ENCODE measurements around the gene UBE2F. TPM values are rescaled to one million over a fixed set of nuclear protein-coding genes. Genes with fewer than 3 reads are reported as not detected.

UBE2F gene
- total and polyA plus RNA-seq, 7 experiments from 2014 or later = 42.5 to 114 (median 52.7) TPM

DNA sequence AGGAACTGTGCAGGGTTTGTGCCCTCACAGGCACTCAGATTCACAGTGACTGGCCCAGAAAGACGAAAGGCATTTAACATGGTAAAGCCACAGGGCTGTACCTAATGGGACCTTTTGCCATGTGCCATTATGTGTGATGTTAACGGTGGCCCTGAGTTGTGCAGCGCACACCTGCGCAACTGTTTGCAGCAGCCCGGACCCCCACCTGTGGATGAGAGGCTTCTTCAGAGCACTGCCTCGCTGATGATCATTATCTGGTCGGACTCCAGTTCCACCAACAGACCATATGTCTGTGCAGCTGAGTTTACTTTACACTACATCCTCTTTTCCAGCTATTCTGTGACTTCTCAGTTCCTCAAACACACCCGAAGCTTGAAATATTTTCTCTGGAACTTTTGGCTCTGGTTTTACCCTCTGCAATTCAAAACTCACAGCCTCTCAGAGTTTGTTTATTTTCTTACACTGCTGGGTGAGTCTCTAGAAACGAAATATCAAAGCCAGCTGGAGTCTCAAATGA is 35.6 kb upstream of the UBE2F start:
- CTCF ChIA-PET = interaction anchor here (0.8 kb wide), 1 partner anchor 150 kb away, joined by 3 read pairs; no protein-coding TSS in a partner anchor

DNA sequence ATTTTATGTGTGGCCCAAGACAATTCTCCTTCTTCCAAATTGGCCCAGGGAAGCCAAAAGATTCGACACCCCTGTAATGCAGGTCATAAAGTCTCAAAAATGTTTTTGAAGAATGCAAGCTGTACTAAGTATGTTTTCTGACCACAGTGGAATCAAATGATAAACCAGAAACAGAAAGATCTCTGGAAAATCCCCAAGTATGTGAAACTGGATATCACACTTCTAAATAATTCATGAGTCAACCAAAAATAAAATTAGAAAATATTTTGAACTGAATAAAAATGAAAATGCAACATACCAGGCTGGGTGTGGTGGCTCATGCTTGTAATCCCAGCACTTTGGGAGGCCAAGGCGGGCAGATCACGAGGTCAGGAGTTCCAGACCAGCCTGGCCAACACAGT is 34.1 kb upstream of the UBE2F start:
- Histone ChIP-seq H3K4me1 (ENCODE audit: control insufficient read depth in 2 of 2, insufficient read depth in 2 of 2, low read length in 2 of 2) (no peaks in the 10 kb centered on the region), H3K36me3 (ENCODE audit: control insufficient read depth in 2 of 3, insufficient read depth in 3 of 3, low read length in 3 of 3) (no peaks in the 10 kb centered on the region), H3K27ac (ENCODE audit: low read depth, low read length) (no peak overlapping the region), H3K9me3 (ENCODE audit: control insufficient read depth in 2 of 3, low read length in 3 of 3) (no peaks in the 10 kb centered on the region), H3K27me3 (ENCODE audit: control insufficient read depth in 2 of 2, insufficient read depth in 2 of 2, low read length in 2 of 2) (no peaks in the 10 kb centered on the region), H3K4me3 (ENCODE audit: low read length) (no peak overlapping the region)
- no peak for DNase-seq
- ChIA-PET CTCF (interaction anchor here (1.1 kb wide), 1 partner anchor 8 kb away, joined by 3 read pairs; no protein-coding TSS in a partner anchor), POLR2A (interaction anchor here (0.7 to 1.7 kb wide), 2 partner anchors 9 to 36 kb away, joined by 3 to 9 read pairs; no protein-coding TSS in a partner anchor)
- Mint-ChIP-seq H3K27ac (no peak overlapping the region), H3K4me3 (no peak overlapping the region), H3K27me3 (no peaks in the 10 kb centered on the region), H3K9me3 (peaks cover 0 to 8% (median 0%) of the 10 kb centered on the region in 11 donors), H3K4me1 (peaks cover 5 to 16% (median 8%) of the 10 kb centered on the region in 7 donors), H3K36me3 (peaks cover 0 to 8% (median 0%) of the 10 kb centered on the region in 5 donors)
- intact Hi-C loops (cut with micrococcal nuclease) = no loop called here
- no peak for ATAC-seq

More for the DNA sequence above, 35.6 kb upstream of the UBE2F start:
- Mint-ChIP-seq H3K27me3 (no peaks in the 10 kb centered on the region), H3K4me3 (no peak overlapping the region), H3K36me3 (peaks cover 0 to 11% (median 0%) of the 10 kb centered on the region in 5 donors), H3K4me1 (peaks cover 2 to 17% (median 8%) of the 10 kb centered on the region in 7 donors), H3K9me3 (peaks cover 0 to 12% (median 0%) of the 10 kb centered on the region in 11 donors), H3K27ac (peak overlapping the region in 2 of 9 donors; percentile 4 to 36)
- H3K4me3 ChIP-seq (ENCODE audit: low read length) = no peak overlapping the region
- no peaks in the 10 kb centered on the region for H3K4me1 ChIP-seq (ENCODE audit: control insufficient read depth in 2 of 2, insufficient read depth in 2 of 2, low read length in 2 of 2)
- no peaks in the 10 kb centered on the region for H3K36me3 ChIP-seq (ENCODE audit: control insufficient read depth in 2 of 3, insufficient read depth in 3 of 3, low read length in 3 of 3)
- POLR2A ChIA-PET = interaction anchor here (0.9 to 1.7 kb wide), 3 partner anchors 9 to 26 kb away, joined by 3 to 9 read pairs (median 4); no protein-coding TSS in a partner anchor
- no peaks in the 10 kb centered on the region for H3K9me3 ChIP-seq (ENCODE audit: control insufficient read depth in 2 of 3, low read length in 3 of 3)
- no peaks in the 10 kb centered on the region for H3K27me3 ChIP-seq (ENCODE audit: control insufficient read depth in 2 of 2, insufficient read depth in 2 of 2, low read length in 2 of 2)
- H3K27ac ChIP-seq (ENCODE audit: low read depth, low read length) = no peak overlapping the region
- intact Hi-C loops (cut with micrococcal nuclease) = no loop called here
- peak; percentile 57 for ATAC-seq
- DNase-seq = no peak

DNA sequence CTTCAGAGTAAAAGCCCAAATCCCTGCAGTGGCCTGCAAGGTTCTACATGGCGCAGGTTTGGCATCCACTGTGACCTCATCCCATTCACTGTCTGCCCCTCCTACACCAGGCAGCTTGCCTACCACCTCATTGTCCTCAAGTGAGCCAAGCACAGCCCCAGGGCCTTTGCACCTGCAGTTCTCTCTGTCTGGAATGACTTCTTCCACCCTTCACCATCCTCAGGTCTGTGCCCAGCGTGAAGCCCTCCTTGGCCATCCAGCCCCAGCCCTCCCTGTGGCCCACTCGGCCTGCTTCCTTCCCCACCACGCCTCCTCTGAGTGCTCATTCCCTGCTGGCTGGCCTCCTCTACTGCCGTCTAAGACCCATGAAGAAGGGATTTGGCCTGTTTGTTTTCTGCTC is 32.6 kb upstream of the UBE2F start:
- peaks cover 0 to 6% (median 0%) of the 10 kb centered on the region in 5 donors for H3K36me3 Mint-ChIP-seq
- no peak overlapping the region for H3K4me3 Mint-ChIP-seq

DNA sequence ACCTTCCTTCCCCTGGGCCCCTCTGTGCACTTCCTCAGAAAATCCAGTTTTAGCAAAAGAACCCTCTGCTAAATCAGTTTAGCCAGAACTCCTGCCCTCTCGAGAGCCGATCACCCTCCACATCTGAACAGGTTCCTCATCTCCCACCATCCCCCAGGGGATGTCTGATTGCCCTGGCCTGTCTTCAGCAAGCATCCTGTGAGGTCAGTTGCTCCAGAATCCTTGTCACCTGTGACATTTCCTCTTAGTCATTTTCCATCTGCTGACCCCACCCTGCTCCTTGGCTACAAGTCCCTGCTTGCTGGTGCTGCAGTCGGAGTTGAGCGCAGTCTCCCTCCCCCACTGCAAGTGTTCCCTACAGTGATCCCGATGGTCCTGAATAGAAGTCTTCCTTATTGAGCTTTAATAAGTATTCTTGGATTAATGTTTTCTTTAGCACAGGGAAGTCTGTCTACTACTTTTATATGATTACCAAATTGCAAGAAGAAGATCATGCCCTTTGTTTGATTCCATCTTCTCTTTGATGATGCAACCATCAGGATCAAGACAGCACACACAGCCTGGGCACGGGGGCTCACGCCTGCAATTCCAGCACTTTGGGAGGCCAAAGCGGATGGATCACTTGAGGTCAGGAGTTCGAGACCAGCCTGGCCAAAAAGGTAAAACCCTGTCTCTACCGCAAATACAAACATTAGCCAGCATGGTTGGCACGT is 30.9 kb upstream of the UBE2F start:
- H3K27ac ChIP-seq (ENCODE audit: low read depth, low read length) = no peak overlapping the region
- H3K36me3 ChIP-seq (ENCODE audit: control insufficient read depth in 2 of 3, insufficient read depth in 3 of 3, low read length in 3 of 3) = no peaks in the 10 kb centered on the region
- POLR2A ChIA-PET = interaction anchor here (0.5 to 1.0 kb wide), 2 partner anchors 33 to 118 kb away, joined by 3 to 5 read pairs; no protein-coding TSS in a partner anchor
- intact Hi-C loops (cut with micrococcal nuclease) = no loop called here
- peaks cover 0 to 11% (median 0%) of the 10 kb centered on the region in 5 donors for H3K36me3 Mint-ChIP-seq
- no peak overlapping the region for H3K27ac Mint-ChIP-seq
- peaks cover 0 to 8% (median 0%) of the 10 kb centered on the region in 11 donors for H3K9me3 Mint-ChIP-seq
- CTCF ChIA-PET = interaction anchor here (0.9 to 1.2 kb wide), 2 partner anchors 7 to 20 kb away, joined by 4 read pairs; no protein-coding TSS in a partner anchor
- no peaks in the 10 kb centered on the region for H3K27me3 ChIP-seq (ENCODE audit: control insufficient read depth in 2 of 2, insufficient read depth in 2 of 2, low read length in 2 of 2)
- H3K4me3 ChIP-seq (ENCODE audit: low read length) = no peak overlapping the region
- peaks cover 5 to 34% (median 27%) of the 10 kb centered on the region in 7 donors for H3K4me1 Mint-ChIP-seq
- DNase-seq (no peak), ATAC-seq (no peak)
- no peaks in the 10 kb centered on the region for H3K9me3 ChIP-seq (ENCODE audit: control insufficient read depth in 2 of 3, low read length in 3 of 3)
- H3K4me3 Mint-ChIP-seq = no peak overlapping the region
- H3K4me1 ChIP-seq (ENCODE audit: control insufficient read depth in 2 of 2, insufficient read depth in 2 of 2, low read length in 2 of 2) = peaks cover 3 to 5% of the 10 kb centered on the region in 2 donors
- no peaks in the 10 kb centered on the region for H3K27me3 Mint-ChIP-seq

More for the DNA sequence above, 32.6 kb upstream of the UBE2F start:
- Histone ChIP-seq H3K36me3 (ENCODE audit: control insufficient read depth in 2 of 3, insufficient read depth in 3 of 3, low read length in 3 of 3) (no peaks in the 10 kb centered on the region), H3K9me3 (ENCODE audit: control insufficient read depth in 2 of 3, low read length in 3 of 3) (no peaks in the 10 kb centered on the region), H3K27me3 (ENCODE audit: control insufficient read depth in 2 of 2, insufficient read depth in 2 of 2, low read length in 2 of 2) (no peaks in the 10 kb centered on the region), H3K4me3 (ENCODE audit: low read length) (no peak overlapping the region), H3K27ac (ENCODE audit: low read depth, low read length) (no peak overlapping the region), H3K4me1 (ENCODE audit: control insufficient read depth in 2 of 2, insufficient read depth in 2 of 2, low read length in 2 of 2) (no peaks in the 10 kb centered on the region)
- intact Hi-C loops (cut with micrococcal nuclease) = no loop called here
- DNase-seq (no peak), ATAC-seq (no peak)
- ChIA-PET CTCF (no interaction called here), POLR2A (interaction anchor here (0.6 kb wide), 1 partner anchor 390 kb away, joined by 3 read pairs; no protein-coding TSS in a partner anchor)
- Mint-ChIP-seq H3K27ac (peak overlapping the region in 1 of 9 donors; percentile 86), H3K27me3 (no peaks in the 10 kb centered on the region), H3K9me3 (peaks cover 0 to 6% (median 0%) of the 10 kb centered on the region in 11 donors), H3K4me1 (peaks cover 5 to 19% (median 11%) of the 10 kb centered on the region in 7 donors)

DNA sequence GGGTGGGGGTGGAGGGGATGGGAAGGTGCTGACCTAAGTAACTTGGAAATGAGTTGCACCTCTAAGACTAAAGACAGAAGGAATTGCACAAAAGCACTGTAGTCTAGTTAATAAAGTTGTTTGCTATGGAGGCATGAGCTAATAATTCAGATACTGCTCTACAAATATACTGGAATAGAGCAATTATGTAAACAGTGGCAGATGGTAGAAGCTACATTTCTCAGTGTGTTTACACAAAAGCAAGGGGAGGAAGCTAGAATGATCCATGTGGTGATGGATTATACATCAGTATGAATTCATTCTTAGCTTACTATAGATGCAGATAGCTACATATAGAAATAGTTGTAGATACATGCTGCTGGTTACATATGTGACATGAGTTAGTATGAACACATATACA is 27.6 kb upstream of the UBE2F start:
- intact Hi-C loops (cut with micrococcal nuclease) = no loop called here
- H3K27ac Mint-ChIP-seq = peak overlapping the region in 6 of 9 donors; percentile 6 to 84 (median 66)

DNA sequence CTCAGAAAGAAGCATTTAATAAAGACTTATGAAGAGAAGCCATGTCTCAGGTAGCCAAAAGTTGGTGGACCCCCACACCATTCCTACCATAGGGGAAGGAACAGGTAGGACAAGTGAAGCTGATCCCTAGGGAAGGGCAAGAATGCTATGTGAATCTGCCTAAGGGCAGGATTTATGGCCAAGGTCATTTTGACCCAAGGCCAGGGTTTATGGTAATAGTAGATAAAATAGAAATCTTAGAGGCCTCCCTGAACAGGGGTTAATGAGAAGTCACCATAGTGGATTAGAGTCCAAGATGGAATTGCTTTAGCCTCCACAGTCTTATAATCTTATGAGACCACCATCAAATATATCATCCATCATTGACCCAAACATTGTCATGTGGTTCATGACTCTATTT is 26.0 kb upstream of the UBE2F start:
- ATAC-seq = no peak
- Histone ChIP-seq H3K27ac (ENCODE audit: low read depth, low read length) (no peak overlapping the region), H3K27me3 (ENCODE audit: control insufficient read depth in 2 of 2, insufficient read depth in 2 of 2, low read length in 2 of 2) (no peaks in the 10 kb centered on the region), H3K4me1 (ENCODE audit: control insufficient read depth in 2 of 2, insufficient read depth in 2 of 2, low read length in 2 of 2) (peaks cover 34 to 38% of the 10 kb centered on the region in 2 donors), H3K36me3 (ENCODE audit: control insufficient read depth in 2 of 3, insufficient read depth in 3 of 3, low read length in 3 of 3) (no peaks in the 10 kb centered on the region), H3K9me3 (ENCODE audit: control insufficient read depth in 2 of 3, low read length in 3 of 3) (peaks cover 0 to 13% (median 0%) of the 10 kb centered on the region in 3 experiments), H3K4me3 (ENCODE audit: low read length) (no peak overlapping the region)
- Mint-ChIP-seq H3K36me3 (peaks cover 4 to 37% (median 10%) of the 10 kb centered on the region in 5 donors), H3K27ac (peak overlapping the region; percentile 31 to 99 (median 97)), H3K27me3 (no peaks in the 10 kb centered on the region), H3K9me3 (peaks cover 0 to 28% (median 11%) of the 10 kb centered on the region in 11 donors), H3K4me3 (peak overlapping the region in 3 of 10 donors; percentile 48 to 89 (median 48)), H3K4me1 (peaks cover 27 to 72% (median 63%) of the 10 kb centered on the region in 7 donors)
- intact Hi-C loops (cut with micrococcal nuclease) = no loop called here
- DNase-seq = no peak
- ChIA-PET POLR2A (interaction anchor here (1.1 to 3.3 kb wide), 8 partner anchors 10 to 119 kb away, joined by 3 to 14 read pairs (median 6); partner anchors contain the start of gene SCLY), CTCF (interaction anchor here (1.3 to 3.1 kb wide), 2 partner anchors 11 to 17 kb away, joined by 3 to 17 read pairs; no protein-coding TSS in a partner anchor)

More for the DNA sequence above, 27.6 kb upstream of the UBE2F start:
- Histone ChIP-seq H3K9me3 (ENCODE audit: control insufficient read depth in 2 of 3, low read length in 3 of 3) (peaks cover 0 to 4% (median 0%) of the 10 kb centered on the region in 3 experiments), H3K36me3 (ENCODE audit: control insufficient read depth in 2 of 3, insufficient read depth in 3 of 3, low read length in 3 of 3) (no peaks in the 10 kb centered on the region), H3K27me3 (ENCODE audit: control insufficient read depth in 2 of 2, insufficient read depth in 2 of 2, low read length in 2 of 2) (no peaks in the 10 kb centered on the region), H3K4me3 (ENCODE audit: low read length) (no peak overlapping the region), H3K4me1 (ENCODE audit: control insufficient read depth in 2 of 2, insufficient read depth in 2 of 2, low read length in 2 of 2) (peaks cover 34% of the 10 kb centered on the region in 2 donors), H3K27ac (ENCODE audit: low read depth, low read length) (no peak overlapping the region)
- peaks cover under 1 to 24% (median 4%) of the 10 kb centered on the region in 5 donors for H3K36me3 Mint-ChIP-seq
- H3K4me3 Mint-ChIP-seq = peak overlapping the region in 3 of 10 donors; percentile 19 to 26 (median 21)
- ChIA-PET CTCF (interaction anchor here (1.3 kb wide), 1 partner anchor 324 kb away, joined by 3 read pairs; no protein-coding TSS in a partner anchor), POLR2A (interaction anchor here (0.6 to 1.0 kb wide), 2 partner anchors 17 to 47 kb away, joined by 4 to 9 read pairs; no protein-coding TSS in a partner anchor)
- DNase-seq (no peak), ATAC-seq (no peak)
- no peaks in the 10 kb centered on the region for H3K27me3 Mint-ChIP-seq
- H3K4me1 Mint-ChIP-seq = peaks cover 27 to 62% (median 51%) of the 10 kb centered on the region in 7 donors
- peaks cover 0 to 16% (median 3%) of the 10 kb centered on the region in 11 donors for H3K9me3 Mint-ChIP-seq

Data from naive thymus-derived CD4-positive, alpha-beta T cell (primary cell).